GM12878 (cell line): ENCODE results near the gene LPIN1.

ENCODE experiments used
- LARP7 ChIP-seq: fragments of 450-650 bp; IDR thresholded peaks from 2 replicates; pipeline ENCODE4 v1.6.1; 2017; ENCODE audit warnings: mild to moderate bottlenecking
- NFIC ChIP-seq: IDR thresholded peaks from 2 replicates; pipeline ENCODE4 v1.6.1; 2012; ENCODE audit warnings: low read depth, mild to moderate bottlenecking, inconsistent platforms, low read length, moderate library complexity
- USF2 ChIP-seq: IDR thresholded peaks from 2 replicates; pipeline ENCODE4 v1.6.1; 2011; ENCODE audit warnings: low read depth, low read length, improper control_type of control experiment, borderline replicate concordance

DNA sequence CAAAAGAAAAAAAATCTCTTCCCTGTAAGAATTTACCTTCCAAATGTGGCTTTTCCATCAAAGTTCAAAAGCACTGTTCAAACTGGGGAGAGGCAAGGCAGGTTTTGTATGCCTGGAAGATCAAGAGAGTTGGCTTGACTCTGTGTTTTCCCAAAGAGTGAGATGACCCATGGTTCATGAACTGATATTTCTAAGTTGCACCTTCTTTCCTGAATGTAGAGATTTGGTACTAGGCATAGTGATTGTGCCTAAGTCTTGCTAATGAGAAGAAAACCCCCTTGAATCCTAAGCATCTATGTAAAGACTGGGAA, 23.4 kb upstream of the LPIN1 start:
- TF ChIP-seq NFIC (no peak), LARP7 (no peak), USF2 (no peak)
